Activated CD4-positive, alpha-beta T cell treated with anti-CD3 and anti-CD28 coated beads, Interleukin-2, amount 50 U/mL, for 16 hours (primary cell): Measurements from ENCODE around the gene FN1.

Experiments used
- DNase-seq: peaks from one replicate; pipeline ENCODE4 v3.0.0-alpha.2; 2020

Gene FN1

DNA sequence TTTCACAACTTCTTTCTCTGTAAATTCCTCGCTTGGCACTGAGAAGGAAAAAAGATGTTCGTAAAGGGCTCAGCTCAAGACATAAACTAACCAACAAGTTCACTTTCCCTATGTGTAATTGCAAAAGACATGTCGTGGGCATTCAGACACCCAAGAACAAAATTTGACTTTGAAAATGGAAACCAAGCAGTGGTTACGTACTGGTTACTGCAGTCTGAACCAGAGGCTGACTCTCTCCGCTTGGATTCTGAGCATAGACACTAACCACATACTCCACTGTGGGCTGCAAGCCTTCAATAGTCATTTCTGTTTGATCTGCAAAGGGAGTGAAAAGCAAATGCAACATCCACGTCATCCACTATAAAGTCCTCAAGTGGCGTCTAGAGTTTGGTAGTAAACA lies 53.9 kb downstream of the FN1 start:
- DNase-seq, result no peak

GRCh38 chr2:215380699-215381098 lies 55.2 kb downstream of the FN1 start:
- no peak for DNase-seq

GRCh38 chr2:215379948-215380347 lies 55.9 kb downstream of the FN1 start:
- no peak for DNase-seq

- no peak for DNase-seq
These were observed 56.8 kb downstream of the FN1 start for GRCh38 chr2:215379039-215379438.

DNA sequence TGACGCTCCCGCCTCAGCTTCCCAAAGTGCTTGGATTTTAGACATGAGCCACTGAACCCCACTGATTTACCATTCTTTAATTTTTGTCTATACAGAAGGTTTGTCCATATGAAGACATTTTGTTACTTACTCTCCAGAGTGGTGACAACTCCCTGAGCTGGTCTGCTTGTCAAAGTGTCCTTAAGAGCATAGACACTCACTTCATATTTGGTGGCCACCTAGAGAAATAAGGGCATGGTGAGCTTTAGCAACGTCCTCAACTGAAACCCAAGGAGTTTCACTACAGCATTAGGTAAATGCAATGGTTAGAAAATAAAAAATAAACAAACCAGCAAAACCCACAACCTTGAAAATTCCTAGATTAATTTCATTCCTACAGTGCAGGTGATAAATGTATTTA lies 57.8 kb downstream of the FN1 start:
- DNase-seq, result no peak

GRCh38 chr2:215377283-215377682 lies 58.6 kb downstream of the FN1 start:
- no peak for DNase-seq

DNA sequence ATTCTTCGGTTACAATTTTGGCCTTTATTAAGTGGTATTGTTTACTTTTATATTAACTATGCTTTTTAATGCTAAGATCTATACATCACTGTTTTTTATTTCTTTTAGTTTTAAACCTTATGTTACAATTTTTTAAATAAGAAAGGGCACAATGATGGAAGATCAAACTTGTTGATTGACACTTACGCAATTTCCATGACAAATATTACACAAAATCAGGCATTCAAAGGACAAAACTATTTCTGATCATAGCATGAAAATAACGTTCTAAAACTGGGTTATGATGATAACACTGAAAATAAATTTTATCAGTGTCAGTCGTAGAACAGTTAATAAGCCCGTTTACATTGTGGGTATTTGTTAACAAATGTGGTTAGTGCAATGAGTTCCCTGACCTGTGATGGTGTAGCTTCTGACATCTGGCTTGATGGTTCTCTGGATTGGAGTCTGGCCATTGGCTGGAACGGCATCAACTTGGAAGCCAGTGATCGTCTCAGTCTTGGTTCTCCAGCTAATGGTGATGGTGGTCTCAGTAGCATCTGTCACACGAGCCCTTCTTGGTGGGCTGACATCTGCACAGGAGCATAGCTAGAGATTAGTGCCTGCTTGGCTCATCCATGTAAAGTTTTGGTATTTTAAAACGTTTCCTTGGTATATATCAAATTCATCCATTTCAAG lies 59.6 kb downstream of the FN1 start:
- DNase-seq, result no peak

DNA sequence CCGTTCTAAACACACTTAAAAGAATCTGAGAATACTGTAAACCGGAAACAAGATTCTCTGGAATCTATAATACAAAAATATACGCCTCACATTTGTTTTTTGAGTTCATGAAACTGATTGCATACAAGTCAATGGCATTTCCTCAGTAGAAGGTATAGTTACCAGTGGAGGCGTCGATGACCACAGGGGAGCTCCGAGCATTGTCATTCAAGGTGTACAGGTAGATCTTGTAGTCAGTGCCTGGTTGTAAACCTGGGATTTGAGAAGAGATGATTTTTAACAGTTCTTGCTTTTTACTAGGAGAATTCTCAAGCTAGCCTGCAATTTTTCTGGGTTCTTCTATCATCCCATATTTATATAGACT lies 60.4 kb downstream of the FN1 start:
- no peak for DNase-seq

DNA sequence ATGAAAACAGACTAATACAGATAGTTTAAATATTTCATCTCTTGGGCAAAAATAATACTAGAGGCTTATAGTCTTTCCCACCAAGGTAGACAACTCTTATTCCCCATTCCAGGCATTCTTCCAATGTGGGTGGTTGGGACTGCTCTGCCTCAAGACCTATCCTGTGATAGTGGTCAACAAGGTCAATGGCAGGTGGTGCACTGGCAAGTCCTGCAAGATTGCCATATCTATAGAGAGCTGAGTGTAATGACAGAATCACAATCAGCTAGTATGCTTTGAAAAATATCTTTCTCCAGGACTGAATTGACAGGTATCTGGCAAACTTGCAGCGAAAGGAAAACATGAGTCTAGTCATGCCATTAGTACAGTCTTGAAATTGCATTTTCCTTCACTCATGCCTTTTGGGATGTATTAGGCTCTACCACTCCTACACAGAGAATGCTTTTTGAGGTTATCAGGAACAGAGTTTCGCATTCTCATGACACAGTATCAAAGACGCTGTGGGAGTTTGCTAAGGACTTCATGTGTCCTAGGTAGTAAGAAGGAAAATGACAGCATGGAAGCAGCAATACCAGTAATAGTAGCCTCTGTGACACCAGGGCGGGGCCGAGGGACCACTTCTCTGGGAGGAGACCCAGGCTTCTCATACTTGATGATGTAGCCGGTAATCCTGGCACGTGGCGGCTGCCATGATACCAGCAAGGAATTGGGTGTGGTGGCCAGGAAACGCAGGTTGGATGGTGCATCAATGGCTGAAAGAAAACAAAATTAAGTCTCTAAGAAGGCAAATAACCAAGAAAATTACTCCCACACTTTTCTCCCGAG lies 61.0 kb downstream of the FN1 start:
- no peak for DNase-seq

DNA sequence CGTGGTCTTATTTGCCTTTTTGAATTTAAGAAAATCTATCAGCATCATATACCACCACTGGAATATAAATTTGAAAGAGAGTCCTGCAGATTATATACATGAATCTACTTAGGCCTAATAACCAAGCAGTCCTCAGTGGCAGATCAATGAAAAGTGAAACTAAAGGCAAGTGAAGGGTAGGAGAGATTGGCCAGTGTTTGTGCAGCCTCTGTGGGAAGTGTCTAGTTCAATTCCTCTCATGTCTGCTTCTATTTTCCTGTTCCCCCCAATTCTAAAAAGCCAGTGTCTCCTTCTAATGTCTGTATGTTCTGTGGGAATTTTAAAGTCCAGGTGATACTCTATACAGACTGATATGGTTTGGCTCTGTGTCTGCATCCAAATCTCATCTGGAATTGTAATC lies 61.9 kb downstream of the FN1 start:
- no peak for DNase-seq

DNA sequence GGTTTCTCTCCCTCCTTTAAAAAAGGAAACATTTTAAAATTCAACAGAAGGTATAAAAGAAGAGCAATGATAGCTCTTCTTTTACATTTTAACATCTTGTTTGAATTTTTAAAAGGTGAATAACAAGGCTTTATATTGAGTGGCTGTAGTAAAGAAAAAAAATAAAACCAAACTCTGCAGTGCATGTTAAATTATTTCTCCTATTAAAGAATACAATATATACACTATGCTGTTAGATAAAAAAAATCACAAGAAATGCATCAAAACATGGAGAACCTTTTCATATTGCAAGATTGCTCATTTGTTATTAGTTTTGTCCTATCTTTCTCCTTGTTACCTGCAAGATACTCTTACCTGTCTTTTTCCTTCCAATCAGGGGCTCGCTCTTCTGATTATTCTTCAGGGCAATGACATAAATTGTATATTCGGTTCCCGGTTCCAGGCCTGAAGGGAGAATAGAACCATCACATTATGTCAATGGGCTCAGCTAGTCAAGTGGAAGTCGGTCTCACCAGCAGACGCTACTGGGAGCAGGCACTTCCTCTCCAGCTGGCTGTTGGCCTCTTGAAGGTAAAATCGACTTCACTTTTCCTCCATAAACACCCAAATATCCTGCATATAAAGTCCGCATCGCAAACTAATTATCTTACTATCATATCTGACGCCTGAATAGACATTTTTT lies 62.8 kb downstream of the FN1 start:
- no peak for DNase-seq

DNA sequence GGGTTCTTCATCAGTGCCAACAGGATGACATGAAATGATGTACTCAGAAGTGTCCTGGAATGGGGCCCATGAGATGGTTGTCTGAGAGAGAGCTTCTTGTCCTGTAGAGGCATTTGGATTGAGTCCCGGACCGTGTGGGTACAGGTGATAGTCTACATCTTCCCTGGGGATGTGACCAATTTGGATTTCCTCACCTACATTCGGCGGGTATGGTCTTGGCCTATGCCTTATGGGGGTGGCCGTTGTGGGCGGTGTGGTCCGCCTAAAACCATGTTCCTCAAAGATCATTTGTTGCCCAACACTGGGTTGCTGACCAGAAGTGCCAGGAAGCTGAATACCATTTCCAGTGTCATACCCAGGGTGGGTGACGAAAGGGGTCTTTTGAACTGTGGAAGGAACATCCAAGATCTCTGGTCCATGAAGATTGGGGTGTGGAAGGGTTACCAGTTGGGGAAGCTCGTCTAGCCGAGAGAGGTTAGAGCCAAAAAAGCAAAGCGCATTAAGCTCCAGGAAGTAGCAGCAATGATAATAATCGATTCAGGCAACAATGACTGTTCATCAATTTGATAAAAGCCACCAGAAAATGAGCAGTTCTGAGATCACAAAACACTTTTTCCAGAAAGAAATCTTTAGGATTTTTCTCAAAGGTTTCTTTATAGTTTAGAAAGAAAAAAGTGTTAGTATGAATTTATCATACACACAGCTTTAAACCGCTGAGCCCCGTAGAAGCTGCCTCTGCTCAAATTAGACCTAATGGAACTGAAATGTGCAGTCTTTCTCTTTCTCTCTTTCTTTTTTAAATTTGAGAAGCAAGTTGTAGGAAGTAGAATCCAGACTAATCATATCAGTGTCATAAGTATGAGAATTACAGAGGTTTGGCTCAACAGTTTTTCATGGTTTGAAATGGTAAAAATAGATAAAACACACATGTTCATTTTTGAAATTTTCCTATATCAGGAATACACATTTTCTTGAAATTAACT lies 63.7 kb downstream of the FN1 start:
- no peak for DNase-seq

GRCh38 chr2:215370112-215370965 lies 65.5 kb downstream of the FN1 start:
- no peak for DNase-seq

GRCh38 chr2:215369181-215369760 lies 66.6 kb downstream of the FN1 start:
- DNase-seq, result no peak

- no peak for DNase-seq
These were observed 67.4 kb downstream of the FN1 start for GRCh38 chr2:215368493-215368809.

- no peak for DNase-seq
These were observed 68.0 kb downstream of the FN1 start for GRCh38 chr2:215367662-215368492.

- no peak for DNase-seq
These were observed 69.3 kb downstream of the FN1 start for GRCh38 chr2:215366440-215367032.

GRCh38 chr2:215365184-215365658 lies 70.6 kb downstream of the FN1 start:
- DNase-seq, result no peak

DNA sequence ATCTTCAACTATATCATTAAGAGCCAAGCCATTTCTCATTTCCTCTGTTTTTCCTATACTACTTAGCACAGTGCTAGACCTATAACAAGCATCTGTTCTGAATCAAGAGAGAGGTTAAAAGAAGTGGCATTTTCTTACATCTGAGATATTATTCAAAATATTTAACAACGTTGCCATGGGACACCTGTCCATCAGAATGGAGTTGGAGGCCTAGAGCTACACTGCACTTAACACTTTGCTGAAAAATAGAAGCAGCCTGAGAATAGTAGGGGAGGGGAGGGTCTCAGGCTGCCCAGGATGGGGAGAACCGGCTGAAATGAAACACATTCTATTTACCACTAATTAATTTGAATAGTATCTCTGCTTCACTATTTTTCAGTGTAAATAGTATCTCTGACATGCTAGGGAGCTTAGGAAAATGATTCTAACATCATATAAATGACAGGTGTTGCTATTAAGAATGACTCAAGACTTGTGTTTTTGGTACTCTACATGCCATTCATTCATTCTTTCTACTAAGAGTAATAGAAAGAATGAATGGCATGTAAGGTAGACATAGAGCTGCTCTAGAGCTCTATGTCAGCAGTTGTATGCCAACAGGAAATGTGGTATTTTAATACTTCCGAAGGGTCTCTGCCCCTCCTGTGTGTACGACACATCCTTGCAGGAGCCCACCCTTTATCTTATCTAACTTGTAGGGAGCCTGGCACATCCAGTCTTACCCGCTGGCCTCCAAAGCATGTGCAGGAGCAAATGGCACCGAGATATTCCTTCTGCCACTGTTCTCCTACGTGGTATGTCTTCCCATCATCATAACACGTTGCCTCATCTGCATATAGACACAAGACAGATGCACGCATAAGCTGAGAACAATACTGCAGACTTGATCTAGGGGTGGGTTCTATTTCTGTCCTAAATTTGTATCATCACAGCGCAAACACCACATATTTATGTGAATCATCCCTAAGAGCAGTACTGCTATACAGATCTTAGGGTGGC lies 71.4 kb downstream of the FN1 start:
- no peak for DNase-seq
